Measurements from ENCODE around the gene OPN4.

OPN4 gene

DNA sequence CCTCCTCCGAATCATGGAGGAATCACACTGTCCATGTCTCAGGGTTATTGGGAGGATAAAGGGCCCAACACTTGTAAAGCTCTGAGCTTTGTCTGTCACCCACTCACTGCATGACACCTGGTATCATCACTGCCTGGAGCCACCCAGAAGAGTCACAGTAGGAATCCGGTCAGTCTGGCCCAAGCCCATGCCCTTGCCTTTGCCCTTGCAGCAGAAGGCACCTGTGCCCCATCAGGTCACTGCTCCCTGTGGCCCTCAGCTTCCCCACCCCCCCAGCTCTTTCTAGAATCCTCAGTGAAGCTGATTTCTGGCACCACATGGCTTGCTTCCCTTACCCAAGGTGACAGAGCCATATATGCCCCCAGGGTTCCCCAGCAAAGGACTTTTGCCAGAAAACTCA, 28.3 kb downstream of the OPN4 start:
- DNase-seq = no peak

DNA sequence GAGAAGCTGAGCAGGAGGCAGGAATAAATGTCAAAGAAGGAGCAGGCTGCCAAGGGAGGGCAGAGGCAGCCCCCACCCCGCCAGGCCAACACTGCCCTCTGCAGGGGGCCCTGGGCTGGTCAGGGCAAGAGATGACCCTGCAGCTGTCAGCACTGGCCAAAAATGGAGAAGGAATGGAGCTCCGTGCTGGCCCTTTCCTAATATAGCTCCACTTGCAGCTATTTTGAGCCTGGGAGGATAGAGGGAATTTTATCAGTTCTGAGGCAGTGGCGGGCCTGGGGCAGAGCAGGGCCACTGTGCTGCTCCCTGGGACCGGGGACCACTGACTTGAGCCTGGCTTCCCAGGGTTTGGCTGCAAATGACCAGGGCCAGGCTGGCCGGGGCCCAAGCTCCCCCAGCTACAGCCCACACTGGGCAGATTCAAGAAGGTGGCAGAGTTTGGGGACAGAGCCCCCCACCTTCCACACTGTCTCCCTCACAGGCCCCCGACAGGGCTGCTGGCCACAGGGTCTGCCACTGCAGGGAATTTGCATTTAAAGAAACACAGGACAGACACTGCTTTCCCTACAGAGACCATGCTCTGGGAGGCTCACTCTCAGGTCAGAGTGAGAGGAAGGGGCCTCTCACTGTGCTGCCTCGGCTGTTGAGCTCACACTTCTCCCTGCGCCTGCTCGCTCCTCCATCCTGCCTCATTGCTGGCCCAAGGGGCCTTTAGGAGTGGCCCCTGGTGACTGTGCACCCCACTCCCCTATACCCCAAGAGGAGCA, 30.2 kb downstream of the OPN4 start:
- no peak for DNase-seq

DNA sequence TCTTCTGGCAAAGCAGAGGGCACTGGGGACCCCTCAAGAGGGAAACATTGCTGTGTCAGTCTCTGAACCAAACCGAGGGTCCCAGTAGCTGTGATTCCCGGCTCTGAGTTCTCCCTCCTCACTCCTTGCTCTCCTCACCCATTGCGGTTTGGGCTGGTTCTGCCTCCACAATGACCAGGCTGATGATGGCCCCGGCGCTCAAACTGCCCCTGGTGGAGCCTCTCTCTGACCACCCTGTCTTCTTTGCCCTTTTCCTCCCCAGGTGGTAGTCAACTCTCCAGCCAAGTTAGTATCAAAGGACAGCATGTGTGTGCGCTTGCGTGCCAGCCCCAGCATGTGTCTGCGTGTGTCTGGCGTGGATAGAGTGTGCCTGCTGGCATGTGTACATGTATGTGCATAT, 31.1 kb downstream of the OPN4 start:
- no peak for DNase-seq

DNA sequence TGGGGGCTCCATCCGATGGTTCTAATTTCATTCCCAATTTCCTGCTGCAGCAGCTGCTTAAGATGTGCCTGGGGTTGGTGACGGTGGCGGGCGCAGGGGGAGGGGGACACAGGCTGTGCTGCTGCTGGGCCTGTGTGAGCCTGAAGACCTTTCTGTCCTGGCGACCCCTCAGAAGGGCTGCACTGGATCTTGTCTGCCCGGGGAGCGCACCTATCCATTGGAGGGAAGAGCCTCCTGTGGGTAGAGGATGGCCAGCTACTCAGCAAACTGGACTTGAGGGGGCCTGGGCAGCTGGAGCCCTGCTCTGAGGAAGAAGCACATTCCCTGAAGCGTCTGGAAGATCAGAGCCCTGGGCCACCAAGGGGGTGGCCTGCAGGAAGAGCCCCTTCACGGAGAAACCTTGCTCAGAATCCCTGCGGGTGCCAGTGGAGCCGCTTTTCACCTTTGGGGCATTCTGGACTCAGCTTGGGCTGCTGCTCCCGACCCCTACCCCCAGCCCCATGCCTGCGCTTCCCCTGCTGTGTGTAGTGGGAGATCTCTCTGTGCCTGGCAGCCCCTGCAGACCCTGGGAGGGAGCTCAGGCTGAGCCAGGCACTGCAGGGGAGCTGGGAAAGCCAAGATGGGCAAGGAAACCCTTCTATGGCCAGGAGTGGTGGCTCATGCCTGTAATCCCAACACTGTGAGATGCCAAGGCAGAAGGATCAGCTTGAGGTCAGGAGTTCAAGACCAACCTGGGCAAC, 31.7 kb downstream of the OPN4 start:
- DNase-seq = no peak

DNA sequence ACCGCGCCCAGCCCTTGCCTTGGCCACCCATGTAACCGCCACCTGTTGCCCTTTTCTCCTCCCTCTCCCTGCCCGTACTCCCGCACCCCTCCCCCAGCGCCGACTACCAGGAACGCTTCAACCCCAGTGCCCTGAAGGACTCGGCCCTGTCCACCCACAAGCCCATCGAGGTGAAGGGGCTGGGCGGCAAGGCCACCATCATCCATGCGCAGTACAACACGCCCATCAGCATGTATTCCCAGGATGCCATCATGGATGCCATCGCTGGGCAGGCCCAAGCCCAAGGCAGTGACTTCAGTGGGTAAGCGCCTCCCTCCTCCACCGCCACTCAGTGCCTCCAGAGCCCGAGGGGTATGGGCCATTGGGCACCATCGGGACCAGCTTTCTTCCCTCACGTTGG, 32.6 kb downstream of the OPN4 start:
- DNase-seq = no peak

DNA sequence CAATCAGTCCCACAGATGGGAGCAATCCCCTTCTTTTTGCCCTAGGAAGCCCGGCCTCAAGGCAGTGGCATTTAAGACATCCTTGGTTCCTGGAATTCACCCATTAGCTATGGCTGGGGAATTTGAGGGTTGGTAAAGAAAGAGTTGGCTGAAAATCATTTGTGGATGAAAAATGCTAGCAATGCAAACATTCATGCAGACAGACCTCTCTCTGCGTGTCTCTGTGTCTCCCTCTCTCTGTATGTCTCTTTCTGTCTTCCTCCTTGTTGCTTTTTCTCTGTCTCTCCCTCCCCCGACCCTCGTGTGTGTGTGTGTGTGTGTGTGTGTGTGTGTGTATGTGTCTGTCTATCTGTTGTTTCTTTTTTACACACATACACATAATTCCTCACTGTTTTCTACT, 33.4 kb downstream of the OPN4 start:
- no peak for DNase-seq

DNA sequence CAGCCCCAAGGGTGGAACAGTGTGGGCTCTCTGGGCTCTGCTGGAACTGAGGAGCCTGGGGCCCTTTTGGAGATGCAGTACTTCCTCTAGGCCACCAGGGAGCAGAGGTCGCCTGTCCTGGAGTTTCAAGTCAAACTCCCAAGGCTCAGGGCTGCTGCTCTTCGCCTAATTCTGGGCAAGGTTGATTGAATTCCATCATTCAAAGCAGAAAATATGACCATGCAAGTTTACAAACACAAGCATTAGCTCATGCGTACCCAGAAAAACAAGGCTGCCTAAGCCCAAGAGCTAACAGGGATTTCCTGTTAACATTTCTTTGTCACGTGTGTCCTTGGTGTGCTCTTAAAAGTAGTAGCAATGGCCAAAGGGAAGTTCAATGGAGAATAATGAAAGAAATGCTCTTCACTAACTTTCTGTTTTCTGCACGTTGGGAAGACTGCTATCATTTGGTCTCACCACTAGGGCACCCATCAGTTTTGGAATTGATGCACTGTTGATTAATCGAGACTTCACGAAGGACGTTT, 34.1 kb downstream of the OPN4 start:
- DNase-seq = peak; percentile 93 to 96

DNA sequence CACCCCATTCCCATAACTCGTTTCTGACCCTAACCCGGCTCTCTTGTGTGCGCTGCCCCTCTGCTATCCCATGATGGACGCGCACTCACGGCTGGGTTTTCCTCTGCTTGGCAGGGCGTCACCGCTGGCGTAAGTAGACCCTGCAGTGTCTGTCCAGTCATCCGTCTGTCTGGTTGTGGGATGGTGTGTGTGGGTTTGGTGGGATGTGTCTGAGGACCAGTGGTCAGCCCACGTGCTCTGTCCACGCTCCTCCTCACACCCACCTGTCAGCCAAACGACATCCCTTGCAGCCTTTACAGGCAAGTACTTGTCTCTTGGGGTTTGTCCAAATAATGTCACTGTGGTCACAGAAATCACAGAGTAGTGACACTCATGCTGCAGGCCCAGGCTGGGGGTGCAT, 34.8 kb downstream of the OPN4 start:
- DNase-seq = no peak

DNA sequence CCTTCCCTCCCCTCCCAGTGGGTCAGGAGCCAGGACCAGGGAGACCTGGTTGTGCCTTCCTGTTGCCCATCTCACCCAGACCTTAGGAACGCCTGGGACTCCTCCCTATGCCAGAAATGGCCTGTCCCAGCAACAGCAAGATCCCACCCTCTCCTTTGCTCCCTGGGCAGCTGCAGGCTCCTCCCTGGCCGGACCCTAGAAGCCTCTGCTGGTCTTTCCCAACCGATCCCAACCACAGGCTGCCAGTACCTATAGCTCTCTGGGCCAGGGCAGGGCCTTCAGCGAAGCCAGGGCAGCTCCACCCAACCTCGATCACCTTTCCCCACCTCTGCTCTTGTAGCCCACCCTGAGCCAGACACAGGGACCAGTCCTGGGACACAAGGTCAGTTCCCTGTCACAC, 35.9 kb downstream of the OPN4 start:
- DNase-seq = no peak

DNA sequence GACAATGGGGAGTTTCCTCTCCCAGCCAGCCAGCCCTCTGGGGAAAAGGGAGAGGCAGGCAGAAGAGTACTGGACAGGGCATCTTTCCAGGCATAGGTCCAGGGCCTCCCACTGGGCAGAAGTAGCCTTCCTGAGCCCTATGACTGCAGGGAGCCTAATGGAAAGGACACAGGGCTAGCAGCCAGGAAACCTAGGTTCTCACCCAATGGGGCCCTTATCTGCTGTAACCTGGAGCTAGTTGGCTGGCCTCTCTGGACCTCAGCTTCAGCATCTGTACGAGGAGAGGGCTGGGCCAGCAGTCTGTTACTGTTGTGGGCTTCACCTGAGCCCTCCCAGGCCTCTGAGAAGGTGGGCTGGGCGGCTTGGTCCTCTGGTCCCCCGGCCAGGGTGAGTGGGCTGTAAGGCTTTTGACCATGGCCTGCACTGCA, 36.3 kb downstream of the OPN4 start:
- no peak for DNase-seq

DNA sequence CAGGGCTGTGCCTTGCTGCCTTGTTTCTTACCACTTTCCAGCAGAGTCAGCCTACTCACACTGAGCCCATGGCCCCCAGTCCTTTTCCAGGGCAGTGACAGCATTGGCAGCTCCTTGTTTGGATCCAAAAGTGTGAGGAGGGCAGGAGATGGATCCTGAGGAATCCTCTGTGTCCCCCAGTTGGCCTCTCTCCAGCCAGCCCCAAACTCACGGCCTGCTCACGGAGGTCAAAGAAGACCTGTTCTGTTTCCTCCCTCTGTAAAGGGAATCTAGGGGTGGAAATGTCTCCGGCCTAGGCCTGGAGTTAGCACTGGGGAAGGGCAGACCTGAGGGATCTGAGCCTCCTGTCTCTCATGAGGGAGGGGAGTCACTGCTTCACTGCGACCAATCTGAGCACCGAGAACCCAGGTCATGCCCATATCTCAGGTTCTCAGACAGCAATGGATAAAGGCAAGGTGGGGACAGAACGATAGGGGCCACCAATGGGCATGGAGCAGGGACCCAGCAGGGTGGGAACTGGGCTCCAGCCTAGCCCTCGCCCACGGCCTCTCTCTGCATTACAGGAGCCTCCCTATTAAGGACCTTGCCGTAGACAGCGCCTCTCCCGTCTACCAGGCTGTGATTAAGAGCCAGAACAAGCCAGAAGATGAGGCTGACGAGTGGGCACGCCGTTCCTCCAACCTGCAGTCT, 37.1 kb downstream of the OPN4 start:
- no peak for DNase-seq

DNA sequence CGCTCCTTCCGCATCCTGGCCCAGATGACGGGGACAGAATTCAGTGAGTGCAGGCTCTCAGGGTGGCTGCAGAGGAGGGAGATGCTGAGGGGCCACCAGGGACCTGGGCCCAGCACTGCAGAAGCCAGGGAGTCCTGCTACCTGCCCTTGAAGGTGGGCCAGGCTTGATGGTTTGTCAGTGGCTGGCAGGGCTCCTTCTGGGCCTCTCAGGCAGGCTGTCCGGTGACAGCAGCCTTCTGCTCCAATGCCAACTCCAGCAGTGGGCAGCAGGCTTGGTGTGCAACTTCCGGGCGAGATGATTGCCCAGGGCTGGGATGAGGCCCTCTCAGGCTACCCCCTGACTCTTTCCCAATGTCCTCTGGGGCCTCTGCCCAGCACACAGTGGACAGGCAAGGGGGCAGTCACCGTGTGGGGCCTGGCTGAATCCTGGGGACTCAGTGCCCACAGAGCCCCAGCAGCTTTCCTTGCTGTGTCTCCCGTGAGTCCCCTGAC, 37.7 kb downstream of the OPN4 start:
- no peak for DNase-seq

DNA sequence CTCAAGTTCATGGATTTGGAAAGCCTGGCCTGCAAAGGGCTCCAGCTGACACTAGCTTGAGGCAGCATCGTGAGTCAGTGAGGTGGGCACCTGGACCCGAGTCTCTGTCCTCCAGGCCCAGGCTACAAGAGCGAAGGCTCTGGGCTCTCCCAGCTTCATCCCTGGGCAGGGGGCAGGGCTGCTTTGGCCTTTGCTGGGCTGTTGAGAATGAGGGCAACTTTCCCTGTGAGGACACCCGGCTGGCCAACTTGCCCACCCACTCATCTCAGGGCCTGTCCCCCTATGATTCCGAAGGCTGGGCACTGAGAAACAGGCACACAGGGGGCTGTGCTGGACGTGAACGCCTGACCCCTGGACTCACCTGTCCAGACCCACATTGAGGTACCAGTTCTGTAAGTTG, 38.3 kb downstream of the OPN4 start:
- DNase-seq = no peak

DNA sequence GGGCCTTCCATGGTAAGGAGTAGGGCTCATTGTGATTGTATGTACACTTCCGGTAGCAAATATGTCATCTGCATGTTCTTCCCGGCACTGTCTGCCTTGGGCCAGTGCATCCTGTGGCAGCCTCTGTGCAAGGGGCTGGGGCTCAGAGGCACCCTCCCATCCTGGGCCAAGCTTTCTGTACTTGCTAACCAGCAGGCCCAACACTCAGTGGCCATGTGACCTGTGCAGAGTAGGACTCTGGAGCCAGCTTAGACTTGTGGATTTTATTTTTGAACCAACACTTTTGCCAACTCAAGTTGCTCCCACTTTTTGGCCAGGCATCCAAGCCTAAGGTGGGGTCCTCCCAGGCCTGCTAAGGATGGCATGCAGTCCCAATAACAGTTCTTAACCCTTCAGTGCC, 38.9 kb downstream of the OPN4 start:
- no peak for DNase-seq

DNA sequence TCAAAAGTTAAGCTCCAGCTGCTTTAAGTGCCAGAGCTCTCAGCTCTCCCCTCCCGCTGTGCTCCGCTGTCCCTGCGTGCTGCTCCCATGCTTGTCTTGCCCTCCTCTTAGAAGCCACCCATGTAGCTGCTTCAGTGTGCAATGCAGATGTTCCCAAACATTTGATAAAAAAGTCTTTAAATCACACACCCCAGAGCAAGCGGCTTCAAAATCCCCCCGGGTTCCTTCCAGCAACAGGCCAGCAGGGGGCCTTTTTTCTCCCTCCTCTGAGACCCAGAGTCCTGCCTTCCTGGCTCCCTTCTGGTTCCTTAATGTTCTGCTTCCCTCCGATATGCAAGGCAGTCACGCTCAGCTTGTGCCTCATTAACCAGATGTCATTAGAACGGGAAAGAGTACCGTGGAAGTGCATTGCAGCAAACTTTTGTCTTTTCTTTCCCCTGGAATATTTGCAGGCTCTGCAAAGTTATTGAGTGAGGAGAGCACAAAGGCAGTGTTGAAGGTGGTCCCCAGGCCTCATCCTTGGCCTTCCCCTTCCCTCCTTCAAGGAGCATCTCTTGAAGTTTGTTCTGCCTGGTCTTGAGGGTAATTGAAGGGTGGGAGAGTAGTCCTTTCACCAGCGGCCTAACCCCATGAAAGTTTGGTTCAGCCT, 39.5 kb downstream of the OPN4 start:
- DNase-seq = peak; percentile 60 to 75

DNA sequence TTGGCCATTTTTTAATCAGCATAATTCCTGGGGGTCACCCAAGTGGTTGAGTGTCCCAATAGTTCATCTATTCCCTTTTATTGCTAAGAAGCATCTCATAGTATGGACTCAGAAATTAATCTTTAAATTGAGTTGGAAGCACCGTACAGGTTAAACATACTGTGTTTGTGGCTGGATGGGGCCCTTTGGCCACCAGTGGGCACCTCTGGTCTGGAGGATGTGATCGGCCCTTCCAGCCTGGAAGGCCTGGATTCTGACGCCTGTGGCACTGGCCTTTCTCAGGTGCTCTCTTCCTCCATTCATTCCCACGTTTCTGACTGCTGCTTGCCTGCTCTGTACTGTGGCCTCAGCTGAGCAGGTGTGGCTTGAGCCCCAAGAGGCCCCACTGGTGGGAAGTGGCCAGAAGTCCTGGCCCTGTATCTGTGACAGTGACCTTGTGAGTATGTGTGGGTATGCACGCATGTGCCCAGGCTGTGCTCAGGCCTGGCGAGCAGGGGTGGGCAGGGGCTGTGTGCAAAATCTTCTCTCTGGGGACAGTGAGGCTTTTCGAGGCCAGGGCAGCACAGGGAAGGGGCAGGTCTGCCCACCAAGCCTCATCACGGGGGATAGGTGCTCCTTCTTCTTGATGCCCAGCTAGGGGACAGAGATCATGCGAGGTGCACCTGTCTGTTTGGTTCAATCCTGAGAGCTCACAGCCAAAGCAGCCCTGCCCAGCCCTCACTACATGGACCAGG, 44.0 kb downstream of the OPN4 start:
- no peak for DNase-seq

DNA sequence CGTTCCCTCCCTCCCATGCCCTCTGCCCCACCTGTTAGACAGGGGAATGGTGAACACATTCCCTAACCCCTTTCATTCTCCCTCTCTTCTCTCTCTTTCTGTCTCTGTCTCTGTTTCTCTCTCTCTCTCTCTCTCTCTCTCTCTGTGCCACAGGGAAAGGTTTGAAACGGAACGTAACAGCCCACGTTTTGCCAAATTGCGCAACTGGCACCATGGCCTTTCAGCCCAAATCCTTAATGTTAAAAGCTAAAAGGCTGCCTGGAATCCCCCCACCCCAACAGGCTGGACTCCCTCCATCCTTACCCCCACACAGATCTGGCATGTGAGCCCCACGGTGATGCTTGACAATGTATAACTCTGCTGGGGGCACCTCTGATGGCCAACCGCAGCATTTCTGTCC, 44.8 kb downstream of the OPN4 start:
- DNase-seq = no peak

DNA sequence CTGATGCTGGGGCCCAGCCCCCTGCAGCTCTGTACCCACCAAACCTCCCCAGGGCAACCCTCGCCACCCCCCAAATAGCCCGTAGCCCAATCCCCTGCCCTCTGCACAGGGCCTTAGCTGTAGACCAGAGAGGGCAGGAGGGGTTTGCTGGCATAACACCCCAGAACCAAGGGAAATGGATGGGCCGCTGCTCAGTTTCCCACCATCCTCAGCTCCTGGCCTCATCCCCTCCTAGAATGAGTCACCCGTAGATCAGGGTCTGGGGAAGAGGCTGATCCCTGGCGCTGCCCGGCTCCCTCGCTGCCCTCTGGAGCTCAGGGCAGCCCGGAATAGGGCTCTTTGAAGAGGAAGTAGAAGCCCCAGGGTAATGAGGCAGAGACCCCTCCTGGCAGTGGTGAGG, 45.2 kb downstream of the OPN4 start:
- no peak for DNase-seq

DNA sequence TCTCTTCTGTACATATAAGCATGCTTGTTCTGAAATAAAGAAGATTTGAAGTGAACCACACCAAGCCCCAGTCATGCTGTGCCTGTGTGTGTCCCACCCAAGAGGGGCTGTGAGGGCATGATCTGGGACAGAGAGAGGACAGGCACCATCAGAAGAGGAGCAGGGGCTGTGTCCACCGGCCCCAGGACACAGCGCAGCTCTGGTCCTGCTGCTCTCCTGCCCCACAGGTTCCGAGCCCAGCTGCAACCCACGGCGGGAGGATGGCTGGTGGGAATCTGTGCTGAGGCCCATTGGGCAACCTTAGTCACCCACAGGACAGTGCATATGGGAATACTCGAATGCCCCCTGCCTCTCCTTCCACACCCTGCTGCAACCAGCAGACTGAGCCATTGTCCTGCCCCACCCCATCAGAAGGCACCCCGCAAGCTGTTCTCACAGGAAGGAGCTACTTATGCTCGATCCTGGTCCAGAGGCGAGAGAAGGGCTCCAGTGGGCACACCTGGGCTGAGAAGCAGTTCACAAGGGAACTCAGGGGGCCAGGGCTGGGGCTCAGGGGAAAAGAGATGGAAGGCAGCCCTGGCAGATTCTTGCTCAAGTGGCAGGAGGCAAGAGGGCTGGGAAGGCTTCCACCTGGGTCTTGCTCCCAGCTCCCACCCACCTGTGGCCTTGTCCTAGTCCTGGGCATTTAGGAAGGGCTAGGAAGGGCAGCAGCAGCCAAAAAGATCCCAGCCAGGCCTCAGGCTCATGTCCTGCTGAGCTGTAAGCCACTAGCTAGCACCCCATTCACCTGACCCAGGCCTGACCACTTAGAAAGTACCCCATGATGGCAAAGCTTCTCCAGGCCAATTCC, 45.9 kb downstream of the OPN4 start:
- DNase-seq = no peak

DNA sequence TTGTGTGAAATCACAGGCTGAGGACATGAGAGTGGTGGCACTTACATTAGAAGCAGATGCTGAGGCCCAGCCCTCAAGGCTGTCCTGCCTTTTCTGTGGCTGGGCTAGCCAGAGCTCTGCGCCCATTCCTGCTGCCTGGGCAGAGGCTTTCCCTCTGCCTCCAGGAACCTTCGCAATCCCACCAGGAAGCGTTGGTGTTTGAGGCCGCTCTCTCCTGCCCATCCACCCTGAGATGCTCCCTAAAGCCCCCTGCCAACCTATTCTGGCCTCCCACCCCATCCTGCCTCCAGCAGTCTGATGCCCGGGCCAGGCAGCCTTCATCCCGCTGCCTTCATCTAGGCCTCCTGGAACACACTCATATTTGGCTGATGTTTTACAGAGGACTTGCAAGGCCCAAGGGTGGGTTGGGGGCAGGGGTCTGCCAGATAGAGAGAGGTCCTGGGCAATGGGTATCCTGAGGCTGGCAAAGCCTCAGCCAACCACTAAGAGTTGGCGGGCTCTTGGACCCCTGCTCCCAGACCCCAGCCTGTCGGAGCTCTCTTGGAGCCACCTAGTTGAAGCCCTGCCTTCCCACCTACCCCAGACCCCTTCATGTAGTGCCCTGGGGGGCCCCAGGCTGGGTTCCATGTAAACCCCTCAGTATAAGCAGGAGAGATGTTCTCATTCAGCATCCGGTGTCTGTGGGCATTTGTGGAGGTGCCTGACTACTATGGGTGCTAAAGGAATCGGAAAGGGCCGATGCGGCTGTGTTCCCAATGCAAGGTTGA, 46.7 kb downstream of the OPN4 start:
- no peak for DNase-seq

DNA sequence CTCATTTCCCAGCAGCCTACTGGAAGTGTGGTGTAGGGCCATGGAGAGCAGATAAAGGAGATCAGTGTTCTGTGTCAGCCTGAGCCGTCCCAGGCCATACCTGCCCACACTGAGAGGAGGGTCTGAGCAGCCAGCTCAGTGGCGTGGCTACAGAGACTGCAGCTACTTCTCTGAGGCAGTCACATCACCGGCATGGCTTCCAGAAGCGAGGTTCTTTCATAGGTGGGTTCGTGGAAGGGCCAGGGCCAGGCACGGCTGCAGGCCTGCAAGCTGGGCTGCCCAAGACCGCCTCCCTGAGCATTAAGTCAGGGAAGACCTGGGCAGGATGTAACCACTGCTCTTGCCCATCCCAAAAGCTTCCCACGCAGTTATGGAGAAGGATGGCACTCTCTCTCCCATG, 48.8 kb downstream of the OPN4 start:
- DNase-seq = no peak

Measured in Kasumi-1 (cell line).